Activated T-helper 1 cell treated with anti-CD3 and anti-CD28 coated beads, Interleukin-12 subunit alpha, Interleukin-12 subunit beta, Interleukin-2, Interleukin-4 antibody, amounts not matched to agents 30 ng/mL and 10 ng/mL and 1 ng/mL, durations not matched to agents 14 hours and 24 hours and 36 hours (primary cell): ENCODE results near the gene COL8A2. TPM values are rescaled to one million over a fixed set of nuclear protein-coding genes. Genes with fewer than 3 reads are reported as not detected.
"Not testable (repeated sequence)": the region's sequence is repeated elsewhere in the genome, so short reads cannot be mapped to it uniquely, and the experiment has no call there.

ENCODE experiments used
- DNase-seq: peaks from one replicate; pipeline ENCODE4 v3.0.0; 2021; ENCODE audit warnings: low spot score
- H3K27ac Mint-ChIP-seq: one replicate; pipeline ENCODE4 v1.8.0; 2021; ENCODE audit warnings: mild to moderate bottlenecking, mixed read lengths
- H3K27me3 Mint-ChIP-seq: one replicate; pipeline ENCODE4 v1.8.0; 2022; ENCODE audit warnings: mild to moderate bottlenecking, moderate library complexity, mixed read lengths; ENCODE audit not compliant: insufficient read depth
- H3K36me3 Mint-ChIP-seq: one replicate; pipeline ENCODE4 v1.8.0; 2021; ENCODE audit warnings: low read depth, mixed read lengths
- H3K4me1 Mint-ChIP-seq: one replicate; pipeline ENCODE4 v1.8.0; 2021; ENCODE audit warnings: low read depth, mixed read lengths
- H3K4me3 Mint-ChIP-seq: one replicate; pipeline ENCODE4 v1.8.0; 2021; ENCODE audit warnings: mild to moderate bottlenecking, moderate library complexity, mixed read lengths
- H3K9me3 Mint-ChIP-seq: one replicate; pipeline ENCODE4 v1.8.0; 2021; ENCODE audit warnings: mixed read lengths
- intact Hi-C: fragments of 100-400 bp; cut with micrococcal nuclease; formaldehyde crosslinking; loops from one replicate; pipeline ENCODE4 v1.15.1; 2024
- total RNA-seq: library from RNA; stranded (reverse); gene quantifications from 2 replicates; pipeline ENCODE4 v1.2.3, GENCODE V29; 2022

COL8A2 gene
- total RNA-seq, 1 donor from 2014 or later = 0.08 TPM

- Mint-ChIP-seq H3K4me1 (peaks cover 73% of the 10 kb centered on the region), H3K36me3 (peaks cover 33% of the 10 kb centered on the region), H3K27ac (peak overlapping the region; percentile 99), H3K4me3 (peak overlapping the region; percentile 91), H3K9me3 (no peaks in the 10 kb centered on the region), H3K27me3 (no peaks in the 10 kb centered on the region)
- DNase-seq = peak; percentile 32
- intact Hi-C loops = loop anchor here (1.0 to 2.0 kb wide), 2 partner anchors 13 to 63 kb away; partner anchors contain the start of genes THRAP3 and TRAPPC3
These were observed 36.9 kb upstream of the COL8A2 start for GRCh38 chr1:36161641-36162531.

- peak; percentile 64 for DNase-seq
- intact Hi-C loops = loop anchor here (1.0 to 2.0 kb wide), 2 partner anchors 12 to 64 kb away; partner anchors contain the start of genes THRAP3 and TRAPPC3
- Mint-ChIP-seq H3K9me3 (no peaks in the 10 kb centered on the region), H3K36me3 (peaks cover 29% of the 10 kb centered on the region), H3K4me3 (peak overlapping the region; percentile 91), H3K4me1 (peaks cover 68% of the 10 kb centered on the region), H3K27me3 (no peaks in the 10 kb centered on the region), H3K27ac (peak overlapping the region; percentile 99)
These were observed 36.0 kb upstream of the COL8A2 start for GRCh38 chr1:36160949-36161485.

GRCh38 chr1:36160388-36160948 lies 35.4 kb upstream of the COL8A2 start:
- H3K9me3 Mint-ChIP-seq = no peaks in the 10 kb centered on the region
- H3K4me1 Mint-ChIP-seq = peaks cover 68% of the 10 kb centered on the region
- DNase-seq = no peak
- intact Hi-C loops = loop anchor here (2.0 kb wide), 1 partner anchor 64 kb away; the partner anchor contains the start of gene THRAP3
- peak overlapping the region; percentile 99 for H3K27ac Mint-ChIP-seq
- peaks cover 29% of the 10 kb centered on the region for H3K36me3 Mint-ChIP-seq
- H3K27me3 Mint-ChIP-seq = no peaks in the 10 kb centered on the region
- peak overlapping the region; percentile 91 for H3K4me3 Mint-ChIP-seq

GRCh38 chr1:36159614-36160387 lies 34.8 kb upstream of the COL8A2 start:
- DNase-seq = no peak
- peak overlapping the region; percentile 91 for H3K4me3 Mint-ChIP-seq
- peaks cover 66% of the 10 kb centered on the region for H3K4me1 Mint-ChIP-seq
- H3K27me3 Mint-ChIP-seq = no peaks in the 10 kb centered on the region
- peaks cover 27% of the 10 kb centered on the region for H3K36me3 Mint-ChIP-seq
- intact Hi-C loops = loop anchor here (2.0 kb wide), 1 partner anchor 65 kb away; the partner anchor contains the start of gene THRAP3
- H3K27ac Mint-ChIP-seq = peak overlapping the region; percentile 99
- no peaks in the 10 kb centered on the region for H3K9me3 Mint-ChIP-seq

DNA sequence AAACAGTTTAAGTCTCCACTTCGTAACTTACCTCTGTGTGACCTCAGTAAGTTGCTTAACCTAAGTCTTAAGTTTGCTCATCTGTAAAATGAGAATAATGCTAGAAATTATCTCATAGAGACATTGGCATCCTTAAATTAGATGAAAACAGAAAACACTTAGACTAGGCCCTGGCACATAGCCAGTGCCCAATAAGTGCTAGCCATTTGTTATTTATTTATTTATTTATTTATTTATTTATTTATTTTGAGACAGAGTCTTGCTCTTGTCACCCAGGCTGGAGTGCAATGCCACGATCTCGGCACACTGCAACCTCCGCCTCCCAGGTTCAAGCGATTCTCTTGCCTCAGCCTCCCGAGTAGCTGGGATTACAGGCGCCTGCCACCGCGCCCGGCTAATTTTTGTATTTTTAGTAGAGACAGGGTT lies 33.8 kb upstream of the COL8A2 start:
- H3K27me3 Mint-ChIP-seq, H3K9me3 Mint-ChIP-seq, intact Hi-C loops, DNase-seq: not testable (repeated sequence)
- peaks cover 20% of the 10 kb centered on the region for H3K36me3 Mint-ChIP-seq
- peak overlapping the region; percentile 92 for H3K27ac Mint-ChIP-seq
- peak overlapping the region; percentile 91 for H3K4me3 Mint-ChIP-seq
- peaks cover 64% of the 10 kb centered on the region for H3K4me1 Mint-ChIP-seq

- Mint-ChIP-seq H3K27ac (peak overlapping the region; percentile 92), H3K9me3 (no peaks in the 10 kb centered on the region), H3K4me1 (peaks cover 68% of the 10 kb centered on the region), H3K36me3 (peaks cover 20% of the 10 kb centered on the region), H3K27me3 (no peaks in the 10 kb centered on the region), H3K4me3 (peak overlapping the region; percentile 83)
- intact Hi-C loops = loop anchor here (1.0 kb wide), 1 partner anchor 9 kb away; the partner anchor contains the start of gene TRAPPC3
- no peak for DNase-seq
These were observed 33.2 kb upstream of the COL8A2 start for GRCh38 chr1:36157973-36158826.

DNA sequence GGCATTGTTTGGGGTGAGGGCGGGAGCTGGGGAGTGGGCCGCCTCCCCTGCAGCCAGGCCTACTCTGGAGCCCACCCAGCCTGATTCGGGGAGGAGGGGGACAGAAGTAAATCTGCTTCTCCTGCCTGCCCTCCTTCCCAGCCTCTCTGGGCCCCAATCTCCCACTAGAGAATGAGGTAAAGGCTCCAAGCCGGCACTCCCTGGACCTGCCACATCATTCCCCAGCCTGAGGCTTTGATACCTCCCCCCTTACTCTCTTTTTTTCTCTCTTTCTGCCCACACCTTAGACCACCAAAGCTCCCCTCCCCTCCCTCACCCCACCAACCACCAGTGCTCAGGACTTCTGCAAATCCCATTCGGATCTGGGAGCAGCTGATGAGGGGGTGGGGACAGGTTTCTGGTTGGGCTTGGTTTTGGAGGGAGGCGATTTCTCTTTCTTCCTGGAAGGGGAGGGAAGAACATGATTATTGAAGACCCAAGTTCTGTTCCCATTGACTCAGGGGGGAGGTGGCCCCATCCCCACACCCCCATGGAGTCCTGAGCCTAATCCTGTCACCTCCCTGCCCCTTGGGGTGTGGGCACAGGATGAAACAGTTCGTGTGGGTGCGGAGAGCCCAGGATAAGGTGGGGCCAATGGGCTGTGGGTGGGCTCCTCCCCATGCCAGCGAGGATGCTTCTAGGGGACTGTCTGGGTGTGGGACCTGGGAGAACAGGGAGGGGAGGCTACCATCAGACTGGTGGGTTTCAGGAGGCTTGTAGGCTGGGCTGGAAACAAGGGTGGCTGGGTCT lies 32.3 kb upstream of the COL8A2 start:
- peak overlapping the region; percentile 83 for H3K4me3 Mint-ChIP-seq
- H3K4me1 Mint-ChIP-seq = peaks cover 68% of the 10 kb centered on the region
- DNase-seq = no peak
- H3K27ac Mint-ChIP-seq = peak overlapping the region; percentile 92
- H3K36me3 Mint-ChIP-seq = peaks cover 20% of the 10 kb centered on the region
- no peaks in the 10 kb centered on the region for H3K27me3 Mint-ChIP-seq
- intact Hi-C loops = loop anchor here (1.0 kb wide), 1 partner anchor 8 kb away; the partner anchor contains the start of gene TRAPPC3
- no peaks in the 10 kb centered on the region for H3K9me3 Mint-ChIP-seq

DNA sequence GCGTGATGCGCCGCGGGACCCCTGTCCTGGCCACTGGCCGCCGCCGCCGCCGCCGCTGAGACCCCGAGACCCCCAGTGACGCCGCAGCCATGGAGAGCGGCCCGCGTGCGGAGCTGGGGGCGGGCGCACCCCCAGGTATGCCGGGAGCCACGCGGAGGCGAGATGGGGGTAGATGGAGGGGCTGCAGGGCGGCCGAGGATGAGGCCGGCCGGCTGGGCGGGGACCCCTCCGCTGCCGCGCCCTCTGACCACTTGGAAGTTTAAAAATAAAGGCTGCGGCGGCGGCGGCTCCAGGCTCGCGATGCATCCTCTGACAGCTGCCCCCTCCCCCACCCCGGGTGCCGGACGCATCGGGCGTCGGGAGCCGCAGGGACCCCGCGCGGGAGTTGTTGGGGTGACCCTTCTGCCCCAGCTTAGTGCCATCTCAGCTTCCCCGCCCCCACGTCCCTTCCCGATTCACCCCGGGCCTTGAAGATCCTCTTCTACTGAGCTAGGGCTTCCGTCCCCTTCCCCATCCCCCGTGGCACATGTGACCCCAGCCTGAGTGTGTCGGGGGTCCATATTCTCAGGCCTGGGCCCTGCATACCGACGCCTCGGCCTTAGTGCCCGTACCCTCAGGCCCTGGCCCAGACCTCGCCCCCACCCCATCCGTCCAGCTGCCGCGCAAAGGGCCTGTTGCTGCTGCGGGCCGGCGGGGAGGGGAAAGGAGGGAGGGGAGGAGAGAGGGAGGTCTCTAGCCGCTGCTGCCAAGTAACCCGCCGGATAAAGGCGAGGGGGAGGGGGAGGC lies 31.5 kb upstream of the COL8A2 start:
- intact Hi-C loops = loop anchor here (1.0 kb wide), 1 partner anchor 7 kb away; the partner anchor contains the start of gene TRAPPC3
- Mint-ChIP-seq H3K36me3 (peaks cover 14% of the 10 kb centered on the region), H3K4me3 (peak overlapping the region; percentile 83), H3K4me1 (peaks cover 68% of the 10 kb centered on the region), H3K27me3 (no peaks in the 10 kb centered on the region), H3K9me3 (no peaks in the 10 kb centered on the region), H3K27ac (peak overlapping the region; percentile 92)
- peak; percentile 56 for DNase-seq

DNA sequence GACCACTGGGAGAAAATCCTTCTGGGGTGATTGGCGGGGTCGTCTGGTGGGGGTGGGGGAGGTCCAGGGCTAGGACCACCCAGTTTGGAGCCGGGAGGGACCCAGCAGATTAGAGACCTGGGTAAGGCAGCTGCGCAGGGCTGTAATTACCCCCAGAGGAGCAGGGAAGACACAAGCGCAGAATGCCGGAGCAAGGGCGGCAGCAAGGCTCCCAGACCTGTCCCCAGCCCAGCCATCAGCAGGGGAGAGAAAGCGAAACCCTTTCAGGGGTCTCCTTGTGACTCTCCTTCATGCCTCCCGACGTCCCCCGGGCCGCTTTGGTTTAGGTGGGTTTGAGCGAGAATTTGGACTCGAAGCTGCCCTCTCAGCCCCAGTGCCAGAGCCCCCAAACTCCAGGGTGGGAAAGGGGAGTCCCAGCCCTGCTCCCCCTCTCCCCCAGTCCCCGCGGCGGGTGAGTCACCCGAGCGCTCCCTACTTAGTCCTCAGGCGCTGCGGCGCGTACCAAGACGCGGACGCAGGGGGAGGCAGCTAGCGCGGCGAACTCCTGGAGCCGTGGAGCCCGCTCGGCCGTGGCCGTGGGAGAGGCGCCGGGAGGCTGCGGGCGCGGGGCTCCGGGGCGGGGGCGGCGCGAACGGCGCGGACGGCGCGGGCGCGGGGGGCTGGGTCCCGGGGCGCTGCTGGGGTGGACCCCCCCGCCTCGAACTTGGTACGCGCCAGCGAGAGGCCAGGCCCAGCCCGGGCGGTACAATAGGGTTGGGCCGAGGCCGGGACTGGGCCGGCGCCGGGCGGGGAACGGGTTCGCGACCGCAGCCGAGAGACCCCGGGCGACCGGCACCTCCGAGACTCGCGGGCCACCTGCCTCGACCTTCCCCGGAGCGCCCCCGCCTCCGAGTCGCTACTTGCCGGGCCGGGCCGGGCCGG lies 30.6 kb upstream of the COL8A2 start, which contains the start of gene MAP7D1:
MAP7D1 (plus strand) TSS at position 753 of the 921 bp plus-strand sequence. CDS start 258 bp downstream, outside the sequence.
- Mint-ChIP-seq H3K27me3 (no peaks in the 10 kb centered on the region), H3K36me3 (peaks cover 10% of the 10 kb centered on the region), H3K4me1 (peaks cover 69% of the 10 kb centered on the region), H3K9me3 (no peaks in the 10 kb centered on the region), H3K27ac (peak within 1 kb of the TSS; percentile 92), H3K4me3 (peak within 1 kb of the TSS; percentile 83)
- intact Hi-C loops = no loop called here
- DNase-seq = peak; percentile 75
